Gastroesophageal sphincter (tissue), 4 donors: ENCODE measurements around the gene TCHH. TPM values are rescaled to one million over a fixed set of nuclear protein-coding genes. Genes with fewer than 3 reads are reported as not detected.

Experiments used
- ATAC-seq: fragments of 150-250 bp; one replicate; pipeline ENCODE4 v1.9.1; 2016; ENCODE audit warnings: mild to moderate bottlenecking, moderate library complexity
- H3K27ac ChIP-seq, 4 donors: fragments of 200-600 bp; sonication (generic) in 3 of 4; 1 replicate in 3 of 4; 2 replicates in 1 of 4; pipeline ENCODE4 v1.5.1; 2016 to 2019
- H3K27me3 ChIP-seq: fragments of 200-600 bp; sonication (generic); one replicate; pipeline ENCODE4 v1.5.1; 2019
- H3K36me3 ChIP-seq, 2 donors: fragments of 200-600 bp; sonication (generic); one replicate each; pipeline ENCODE4 v1.5.1; 2019; ENCODE audit warnings: control low read depth in 1 of 2
- H3K4me1 ChIP-seq, 3 donors: fragments of 200-600 bp; sonication (generic); 1 replicate in 2 of 3; 2 replicates in 1 of 3; pipeline ENCODE4 v1.5.1; 2016 to 2019; ENCODE audit warnings: control low read depth in 2 of 3
- H3K4me3 ChIP-seq, 2 donors: fragments of 200-600 bp; sonication (generic); one replicate each; pipeline ENCODE4 v1.5.1; 2019; ENCODE audit warnings: mild to moderate bottlenecking in 1 of 2, moderate library complexity in 1 of 2
- H3K9me3 ChIP-seq, 3 donors: fragments of 200-600 bp; sonication (generic); one replicate each; pipeline ENCODE4 v1.5.1; 2017 to 2019; ENCODE audit warnings: control low read depth in 2 of 3
- EP300 ChIP-seq: sonication (generic); formaldehyde crosslinking; IDR thresholded peaks from one replicate; pipeline ENCODE4 v1.6.1; 2017; ENCODE audit warnings: antibody characterized with exemption, mild to moderate bottlenecking
- POLR2A ChIP-seq, 2 donors: fragments of 450-650 bp; IDR thresholded peaks; one replicate each; pipeline ENCODE4 v1.6.1; 2017; ENCODE audit warnings: antibody characterized with exemption in 2 of 2, mild to moderate bottlenecking in 2 of 2, moderate library complexity in 1 of 2
- POLR2AphosphoS5 ChIP-seq: sonication (generic); formaldehyde crosslinking; IDR thresholded peaks from one replicate; pipeline ENCODE4 v1.6.1; 2017; ENCODE audit warnings: antibody characterized with exemption
- WGBS, 2 donors: methylation state at CpG; one replicate each; pipeline ENCODE4 v1.1.5; 2018; ENCODE audit warnings: low coverage in 1 of 2; 5-methylcytosine and 5-hydroxymethylcytosine counted together
- total RNA-seq, 4 donors: library from RNA; depleted of rRNA; stranded (reverse); fragments of >200 nt; gene quantifications; one replicate each; pipeline ENCODE4 v1.1.0, GENCODE V29; 2016
- TF ChIP-seq, protein P1 (sequence below), 4 experiments: fragments of 200-600 bp in 2 of 4; fragments of 450-650 bp in 2 of 4; sonication (generic) in 1 of 4; IDR thresholded peaks; one replicate each; pipeline ENCODE4 v1.5.1; 2017 to 2019; ENCODE audit warnings: antibody characterized with exemption in 4 of 4, mild to moderate bottlenecking in 2 of 4, moderate library complexity in 2 of 4

TCHH gene, protein sequence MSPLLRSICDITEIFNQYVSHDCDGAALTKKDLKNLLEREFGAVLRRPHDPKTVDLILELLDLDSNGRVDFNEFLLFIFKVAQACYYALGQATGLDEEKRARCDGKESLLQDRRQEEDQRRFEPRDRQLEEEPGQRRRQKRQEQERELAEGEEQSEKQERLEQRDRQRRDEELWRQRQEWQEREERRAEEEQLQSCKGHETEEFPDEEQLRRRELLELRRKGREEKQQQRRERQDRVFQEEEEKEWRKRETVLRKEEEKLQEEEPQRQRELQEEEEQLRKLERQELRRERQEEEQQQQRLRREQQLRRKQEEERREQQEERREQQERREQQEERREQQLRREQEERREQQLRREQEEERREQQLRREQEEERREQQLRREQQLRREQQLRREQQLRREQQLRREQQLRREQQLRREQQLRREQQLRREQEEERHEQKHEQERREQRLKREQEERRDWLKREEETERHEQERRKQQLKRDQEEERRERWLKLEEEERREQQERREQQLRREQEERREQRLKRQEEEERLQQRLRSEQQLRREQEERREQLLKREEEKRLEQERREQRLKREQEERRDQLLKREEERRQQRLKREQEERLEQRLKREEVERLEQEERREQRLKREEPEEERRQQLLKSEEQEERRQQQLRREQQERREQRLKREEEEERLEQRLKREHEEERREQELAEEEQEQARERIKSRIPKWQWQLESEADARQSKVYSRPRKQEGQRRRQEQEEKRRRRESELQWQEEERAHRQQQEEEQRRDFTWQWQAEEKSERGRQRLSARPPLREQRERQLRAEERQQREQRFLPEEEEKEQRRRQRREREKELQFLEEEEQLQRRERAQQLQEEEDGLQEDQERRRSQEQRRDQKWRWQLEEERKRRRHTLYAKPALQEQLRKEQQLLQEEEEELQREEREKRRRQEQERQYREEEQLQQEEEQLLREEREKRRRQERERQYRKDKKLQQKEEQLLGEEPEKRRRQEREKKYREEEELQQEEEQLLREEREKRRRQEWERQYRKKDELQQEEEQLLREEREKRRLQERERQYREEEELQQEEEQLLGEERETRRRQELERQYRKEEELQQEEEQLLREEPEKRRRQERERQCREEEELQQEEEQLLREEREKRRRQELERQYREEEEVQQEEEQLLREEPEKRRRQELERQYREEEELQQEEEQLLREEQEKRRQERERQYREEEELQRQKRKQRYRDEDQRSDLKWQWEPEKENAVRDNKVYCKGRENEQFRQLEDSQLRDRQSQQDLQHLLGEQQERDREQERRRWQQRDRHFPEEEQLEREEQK (N-terminal part only)
- total RNA-seq = under 1 TPM; 0.05 to 0.54 (median 0.17) TPM

DNA sequence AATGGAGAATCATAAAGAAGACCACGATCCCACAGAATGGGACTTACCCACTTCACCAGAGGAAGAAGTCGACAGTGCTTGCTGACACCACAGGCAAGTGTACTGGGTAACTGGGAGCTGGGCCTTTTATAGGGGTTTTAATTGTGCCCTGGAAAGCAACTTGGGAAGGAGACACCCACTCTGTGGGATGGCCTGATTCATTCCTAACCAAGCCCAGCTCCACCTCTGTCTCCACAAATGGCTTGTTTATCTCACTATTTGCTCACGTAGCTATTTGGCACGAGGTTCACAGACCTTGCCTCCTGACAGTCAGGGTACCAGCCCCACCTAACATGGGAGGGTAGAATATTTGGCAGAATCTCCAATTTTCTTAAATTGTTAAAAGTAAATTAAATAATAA is at the start of gene TCHH:
TSS of gene TCHH (minus strand) at position 101 of the 400 bp plus-strand sequence. CDS start 1,364 bp downstream, outside the sequence.
- Histone ChIP-seq H3K27me3 (peaks cover 86% of the 10 kb centered on the region), H3K4me1 (peaks cover 0 to 26% (median 19%) of the 10 kb centered on the region in 3 donors), H3K9me3 (no peaks in the 10 kb centered on the region), H3K36me3 (no peaks in the 10 kb centered on the region), H3K27ac (no peak within 1 kb of the TSS), H3K4me3 (no peak within 1 kb of the TSS)
- TF ChIP-seq POLR2A (IDR thresholded peaks at IDR 0.05) = no peak
- TF ChIP-seq EP300 = no peak
- no peak for TF ChIP-seq POLR2AphosphoS5
- TF ChIP-seq, protein P1, sequence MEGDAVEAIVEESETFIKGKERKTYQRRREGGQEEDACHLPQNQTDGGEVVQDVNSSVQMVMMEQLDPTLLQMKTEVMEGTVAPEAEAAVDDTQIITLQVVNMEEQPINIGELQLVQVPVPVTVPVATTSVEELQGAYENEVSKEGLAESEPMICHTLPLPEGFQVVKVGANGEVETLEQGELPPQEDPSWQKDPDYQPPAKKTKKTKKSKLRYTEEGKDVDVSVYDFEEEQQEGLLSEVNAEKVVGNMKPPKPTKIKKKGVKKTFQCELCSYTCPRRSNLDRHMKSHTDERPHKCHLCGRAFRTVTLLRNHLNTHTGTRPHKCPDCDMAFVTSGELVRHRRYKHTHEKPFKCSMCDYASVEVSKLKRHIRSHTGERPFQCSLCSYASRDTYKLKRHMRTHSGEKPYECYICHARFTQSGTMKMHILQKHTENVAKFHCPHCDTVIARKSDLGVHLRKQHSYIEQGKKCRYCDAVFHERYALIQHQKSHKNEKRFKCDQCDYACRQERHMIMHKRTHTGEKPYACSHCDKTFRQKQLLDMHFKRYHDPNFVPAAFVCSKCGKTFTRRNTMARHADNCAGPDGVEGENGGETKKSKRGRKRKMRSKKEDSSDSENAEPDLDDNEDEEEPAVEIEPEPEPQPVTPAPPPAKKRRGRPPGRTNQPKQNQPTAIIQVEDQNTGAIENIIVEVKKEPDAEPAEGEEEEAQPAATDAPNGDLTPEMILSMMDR (IDR thresholded peaks at IDR 0.05) = no peak
- WGBS, 2 donors = 46 to 53% methylated on average over 4 of the region's 4 CpGs
- ATAC-seq = no peak

DNA sequence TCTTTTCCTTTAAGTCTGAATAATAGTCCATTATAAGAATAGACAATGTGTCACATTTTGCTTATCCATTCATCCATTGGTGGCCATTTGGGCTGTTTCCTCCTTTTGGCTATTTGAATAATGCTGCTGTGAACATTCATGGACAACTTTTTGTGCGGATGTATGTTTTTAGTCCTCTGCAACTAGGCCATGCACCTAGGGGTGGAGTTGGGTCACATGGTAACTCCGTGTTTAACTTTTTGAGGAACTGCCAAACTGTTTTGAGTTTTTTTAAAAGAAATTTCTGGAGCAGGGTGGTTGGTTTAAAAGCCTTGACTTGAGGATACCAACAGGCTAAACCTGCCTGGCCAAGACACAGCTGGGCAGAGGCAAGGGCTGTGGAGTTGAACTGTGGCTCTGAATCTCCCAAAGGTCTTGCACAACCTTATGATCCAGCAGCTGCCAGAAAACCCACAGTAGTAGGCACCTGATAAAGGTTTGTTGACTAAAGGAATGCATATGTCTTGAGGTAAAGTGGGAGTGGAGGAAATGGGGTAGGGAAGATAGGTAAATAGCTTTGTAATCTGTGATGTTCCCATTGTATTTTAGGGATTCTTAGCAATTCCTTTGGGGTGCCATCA is 49.4 kb upstream of the TCHH start:
- Histone ChIP-seq H3K4me3 (no peak overlapping the region), H3K27ac (peak overlapping the region in 1 of 4 donors; percentile 23), H3K36me3 (no peaks in the 10 kb centered on the region), H3K4me1 (peaks cover 2 to 27% (median 3%) of the 10 kb centered on the region in 3 donors), H3K9me3 (no peaks in the 10 kb centered on the region), H3K27me3 (no peaks in the 10 kb centered on the region)
- TF ChIP-seq EP300 (no peak), POLR2A (IDR thresholded peaks at IDR 0.05) (no peak), POLR2AphosphoS5 (no peak)
- TF ChIP-seq, protein P1 (IDR thresholded peaks at IDR 0.05) = no peak
- 40 to 57% methylated on average over 1 to 2 of the region's 2 CpGs for WGBS, 2 donors
- no peak for ATAC-seq

DNA sequence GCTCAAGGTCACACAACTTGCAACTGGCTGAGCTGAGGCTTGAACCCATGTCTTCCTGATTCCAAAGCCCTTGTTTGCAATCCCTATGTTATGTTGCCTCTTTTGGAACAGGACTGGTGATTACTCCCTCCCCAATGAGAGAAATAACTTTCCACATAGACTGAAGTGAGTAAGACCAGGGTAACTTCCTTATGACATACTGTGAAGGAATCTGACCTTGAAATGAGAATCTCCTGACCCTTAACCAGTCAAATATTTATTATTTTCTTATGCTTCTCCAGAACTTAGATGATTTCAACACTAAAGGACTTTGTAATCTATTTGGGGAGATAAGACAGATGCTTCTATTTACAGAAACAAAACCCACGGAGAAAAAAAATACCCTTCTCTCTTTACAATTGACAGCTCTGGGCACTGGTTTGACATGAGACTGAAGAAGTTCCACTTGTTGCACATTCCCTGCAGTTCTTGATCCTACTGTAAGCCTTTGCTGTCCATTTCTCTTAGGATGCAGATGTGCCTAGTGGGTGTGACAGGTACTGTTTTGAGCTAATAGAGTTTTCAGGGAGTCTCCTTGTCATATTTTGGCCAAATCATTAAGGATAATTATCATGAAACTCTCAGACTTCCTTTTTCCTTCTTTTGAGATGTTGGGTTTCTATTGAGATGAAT is 47.7 kb upstream of the TCHH start:
- Histone ChIP-seq H3K36me3 (no peaks in the 10 kb centered on the region), H3K9me3 (no peaks in the 10 kb centered on the region), H3K27ac (no peak overlapping the region), H3K4me1 (peaks cover 0 to 10% (median 0%) of the 10 kb centered on the region in 3 donors), H3K27me3 (no peaks in the 10 kb centered on the region), H3K4me3 (no peak overlapping the region)
- TF ChIP-seq EP300 = no peak
- TF ChIP-seq POLR2A (IDR thresholded peaks at IDR 0.05) = no peak
- TF ChIP-seq POLR2AphosphoS5 = no peak
- TF ChIP-seq, protein P1 (IDR thresholded peaks at IDR 0.05) = no peak
- 0 to 33% methylated on average over 1 of the region's 1 CpG for WGBS, 2 donors
- ATAC-seq = no peak

DNA sequence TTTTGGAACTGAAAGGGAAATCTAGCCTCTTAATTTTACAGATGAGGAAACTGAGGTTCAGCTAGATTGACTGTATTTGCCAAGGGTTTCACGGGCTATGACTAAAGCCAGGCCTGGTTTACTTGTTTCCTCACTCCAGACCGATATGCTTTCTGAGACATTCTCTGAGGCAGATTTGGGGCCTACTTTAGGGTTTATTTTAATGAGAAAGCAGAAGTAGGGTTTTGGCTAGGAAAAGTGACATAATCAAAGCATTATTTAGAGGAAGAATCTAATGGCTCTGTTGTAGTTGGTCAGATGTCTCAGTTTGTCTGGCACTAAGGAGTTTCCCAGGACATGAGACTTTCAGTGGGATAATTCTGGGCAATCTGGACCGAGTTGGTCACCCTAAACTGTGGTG is 45.3 kb upstream of the TCHH start:
- ATAC-seq = no peak

More for the DNA sequence above, 45.3 kb upstream of the TCHH start:
- WGBS, 2 donors = 52 to 67% methylated on average over 3 of the region's 3 CpGs
- no peak for TF ChIP-seq POLR2AphosphoS5
- no peak for TF ChIP-seq POLR2A (IDR thresholded peaks at IDR 0.05)
- Histone ChIP-seq H3K4me3 (no peak overlapping the region), H3K4me1 (no peaks in the 10 kb centered on the region), H3K9me3 (no peaks in the 10 kb centered on the region), H3K27ac (no peak overlapping the region), H3K36me3 (no peaks in the 10 kb centered on the region), H3K27me3 (no peaks in the 10 kb centered on the region)
